Measurements from ENCODE around the gene PPM1F.

Gene PPM1F

GRCh38 chr22:21946262-21946925 is 6.3 kb downstream of the PPM1F start:
- no peak for TF ChIP-seq CTCF (IDR thresholded peaks at IDR 0.05)

DNA sequence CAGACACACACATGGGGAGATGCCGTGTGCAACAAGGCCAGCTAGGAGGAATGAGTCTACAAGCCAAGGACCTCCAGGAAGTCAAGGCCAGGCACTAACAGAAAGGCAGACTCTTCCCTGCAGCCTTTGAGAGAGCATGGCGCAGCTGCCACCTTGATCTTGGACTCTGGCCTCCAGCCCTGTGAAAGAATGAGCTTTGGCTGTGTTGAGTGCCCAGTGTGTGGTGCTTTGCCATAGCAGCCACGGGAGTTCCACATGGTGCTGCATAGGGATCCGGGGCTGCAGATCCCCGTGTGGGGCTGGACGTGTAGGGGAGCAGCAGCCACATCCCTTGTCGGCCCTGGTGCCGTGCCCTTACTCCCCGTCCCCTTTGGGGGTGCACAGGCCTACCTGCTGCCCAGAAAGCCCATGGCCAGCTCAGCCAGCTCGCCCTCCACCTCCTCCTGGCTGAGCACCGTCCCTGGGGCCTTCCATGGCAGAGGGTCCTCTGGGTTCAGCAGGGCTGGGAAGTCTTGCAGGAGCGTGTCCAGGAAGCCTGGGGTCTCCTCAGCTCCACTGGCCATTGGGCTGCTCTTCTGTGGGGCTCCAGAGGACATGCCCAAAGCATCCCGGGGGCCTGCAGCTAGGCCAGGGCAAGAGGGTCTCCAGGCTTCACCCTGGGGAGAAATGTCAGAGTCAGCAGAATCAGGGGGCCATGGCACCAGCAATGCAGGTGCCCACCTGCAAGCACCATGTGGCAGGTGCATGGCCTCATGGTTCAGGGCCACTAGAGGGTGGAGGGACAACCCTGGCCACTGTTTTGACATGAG is 7.0 kb downstream of the PPM1F start:
- TF ChIP-seq CTCF (IDR thresholded peaks at IDR 0.05) = no peak

GRCh38 chr22:21944871-21945270 is 7.8 kb downstream of the PPM1F start:
- no peak for TF ChIP-seq CTCF (IDR thresholded peaks at IDR 0.05)

GRCh38 chr22:21943571-21944448 is 8.8 kb downstream of the PPM1F start:
- TF ChIP-seq CTCF (IDR thresholded peaks at IDR 0.05) = no peak

- no peak for TF ChIP-seq CTCF (IDR thresholded peaks at IDR 0.05)
Measured at GRCh38 chr22:21942407-21943343, 10.0 kb downstream of the PPM1F start.

DNA sequence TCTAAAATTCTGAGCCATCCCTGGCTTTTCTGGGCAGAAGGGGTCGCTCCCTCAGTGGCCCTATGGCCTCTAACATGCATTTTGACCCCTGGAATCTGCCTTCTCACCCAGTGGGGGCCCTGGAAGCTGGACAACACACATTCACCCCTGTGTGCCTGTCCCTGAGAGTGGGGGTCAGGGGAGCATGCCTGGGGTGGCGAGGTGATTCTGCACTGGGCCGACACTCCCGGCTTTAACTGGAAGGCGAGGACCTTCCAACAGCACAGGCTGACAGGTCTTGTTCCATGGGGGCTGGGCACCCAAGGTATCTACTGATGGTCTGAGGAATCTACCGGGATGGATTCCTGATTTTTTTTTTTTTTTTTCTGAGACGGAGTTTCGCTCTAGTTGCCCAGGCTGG is 10.7 kb downstream of the PPM1F start:
- no peak for TF ChIP-seq CTCF (IDR thresholded peaks at IDR 0.05)

Measured in LNCAP (cell line).